Measurements from ENCODE around the gene ELK1. TPM values are rescaled to one million over a fixed set of nuclear protein-coding genes. Genes with fewer than 3 reads are reported as not detected.

The ELK1 gene
- total and polyA plus RNA-seq, 3 experiments from 2014 or later = 21.9 to 62.3 (median 60.8) TPM

GRCh38 chrX:47643926-47644325 is 6.4 kb downstream of the ELK1 start:
- ChIA-PET CTCF (no interaction called here), POLR2A (no interaction called here)
- Mint-ChIP-seq H3K4me1 (peaks cover 20 to 44% (median 23%) of the 10 kb centered on the region in 3 donors), H3K4me3 (no peak overlapping the region), H3K27me3 (peaks cover 0 to 12% of the 10 kb centered on the region in 2 donors), H3K36me3 (peaks cover 2 to 65% (median 12%) of the 10 kb centered on the region in 3 donors), H3K9me3 (no peaks in the 10 kb centered on the region), H3K27ac (no peak overlapping the region)
- Histone ChIP-seq H3K9me3 (ENCODE audit: low read length) (no peaks in the 10 kb centered on the region), H3K36me3 (ENCODE audit: insufficient read depth, low read length) (peaks cover 9% of the 10 kb centered on the region), H3K27me3 (ENCODE audit: insufficient read depth, low read length, poor library complexity, severe bottlenecking) (no peaks in the 10 kb centered on the region), H3K27ac (ENCODE audit: low read depth, low read length) (no peak overlapping the region), H3K4me1 (ENCODE audit: insufficient read depth, low read length) (peaks cover 22% of the 10 kb centered on the region), H3K4me3 (ENCODE audit: low read length) (no peak overlapping the region)
- no peak for DNase-seq

- H3K9me3 ChIP-seq (ENCODE audit: low read length) = no peaks in the 10 kb centered on the region
- peaks cover 9% of the 10 kb centered on the region for H3K36me3 ChIP-seq (ENCODE audit: insufficient read depth, low read length)
- peaks cover 2 to 62% (median 10%) of the 10 kb centered on the region in 3 donors for H3K36me3 Mint-ChIP-seq
- H3K9me3 Mint-ChIP-seq = no peaks in the 10 kb centered on the region
- ChIA-PET POLR2A (no interaction called here), CTCF (no interaction called here)
- H3K4me3 Mint-ChIP-seq = no peak overlapping the region
- H3K4me1 ChIP-seq (ENCODE audit: insufficient read depth, low read length) = peaks cover 13% of the 10 kb centered on the region
- no peak overlapping the region for H3K27ac ChIP-seq (ENCODE audit: low read depth, low read length)
- peaks cover 0 to 3% of the 10 kb centered on the region in 2 donors for H3K27me3 Mint-ChIP-seq
- peaks cover 0 to 2% (median 0%) of the 10 kb centered on the region in 3 donors for H3K4me1 Mint-ChIP-seq
- no peak overlapping the region for H3K4me3 ChIP-seq (ENCODE audit: low read length)
- no peak for DNase-seq
- no peak overlapping the region for H3K27ac Mint-ChIP-seq
- H3K27me3 ChIP-seq (ENCODE audit: insufficient read depth, low read length, poor library complexity, severe bottlenecking) = no peaks in the 10 kb centered on the region
Observed at GRCh38 chrX:47638816-47639215, 11.5 kb downstream of the ELK1 start.

GRCh38 chrX:47637546-47638195 is 12.7 kb downstream of the ELK1 start:
- ChIA-PET CTCF (no interaction called here), POLR2A (no interaction called here)
- peak overlapping the region in 1 of 8 donors; percentile 47 for H3K27ac Mint-ChIP-seq

GRCh38 chrX:47634871-47635575 is 15.3 kb downstream of the ELK1 start:
- DNase-seq = peak in 2 of 5 donors; percentile 48 to 52
- Mint-ChIP-seq H3K36me3 (peaks cover 0 to 38% (median 5%) of the 10 kb centered on the region in 3 donors), H3K27ac (no peak overlapping the region), H3K9me3 (no peaks in the 10 kb centered on the region), H3K4me3 (no peak overlapping the region), H3K4me1 (peaks cover 3 to 6% (median 3%) of the 10 kb centered on the region in 3 donors), H3K27me3 (peaks cover 0 to 3% of the 10 kb centered on the region in 2 donors)
- Histone ChIP-seq H3K36me3 (ENCODE audit: insufficient read depth, low read length) (peaks cover under 1% of the 10 kb centered on the region), H3K27me3 (ENCODE audit: insufficient read depth, low read length, poor library complexity, severe bottlenecking) (no peaks in the 10 kb centered on the region), H3K27ac (ENCODE audit: low read depth, low read length) (no peak overlapping the region), H3K4me1 (ENCODE audit: insufficient read depth, low read length) (peaks cover 13% of the 10 kb centered on the region), H3K4me3 (ENCODE audit: low read length) (no peak overlapping the region), H3K9me3 (ENCODE audit: low read length) (no peaks in the 10 kb centered on the region)
- CTCF ChIA-PET = no interaction called here
- POLR2A ChIA-PET = no interaction called here

More at GRCh38 chrX:47637546-47638195, 12.7 kb downstream of the ELK1 start:
- H3K4me3 ChIP-seq (ENCODE audit: low read length) = no peak overlapping the region
- H3K27me3 ChIP-seq (ENCODE audit: insufficient read depth, low read length, poor library complexity, severe bottlenecking) = no peaks in the 10 kb centered on the region
- Mint-ChIP-seq H3K4me1 (peaks cover 0 to 2% (median 0%) of the 10 kb centered on the region in 3 donors), H3K4me3 (no peak overlapping the region), H3K27me3 (peaks cover 0 to 3% of the 10 kb centered on the region in 2 donors), H3K36me3 (peaks cover 2 to 58% (median 10%) of the 10 kb centered on the region in 3 donors), H3K9me3 (no peaks in the 10 kb centered on the region)
- peaks cover 9% of the 10 kb centered on the region for H3K36me3 ChIP-seq (ENCODE audit: insufficient read depth, low read length)
- no peak for DNase-seq
- peaks cover 13% of the 10 kb centered on the region for H3K4me1 ChIP-seq (ENCODE audit: insufficient read depth, low read length)
- H3K9me3 ChIP-seq (ENCODE audit: low read length) = no peaks in the 10 kb centered on the region
- no peak overlapping the region for H3K27ac ChIP-seq (ENCODE audit: low read depth, low read length)

- Mint-ChIP-seq H3K27ac (no peak overlapping the region), H3K36me3 (peaks cover 0 to 27% (median 0%) of the 10 kb centered on the region in 3 donors), H3K27me3 (peaks cover 0 to 3% of the 10 kb centered on the region in 2 donors), H3K9me3 (no peaks in the 10 kb centered on the region), H3K4me1 (peaks cover 7 to 15% (median 9%) of the 10 kb centered on the region in 3 donors), H3K4me3 (no peak overlapping the region)
- DNase-seq = no peak
- Histone ChIP-seq H3K27me3 (ENCODE audit: insufficient read depth, low read length, poor library complexity, severe bottlenecking) (no peaks in the 10 kb centered on the region), H3K9me3 (ENCODE audit: low read length) (no peaks in the 10 kb centered on the region), H3K27ac (ENCODE audit: low read depth, low read length) (no peak overlapping the region), H3K4me3 (ENCODE audit: low read length) (no peak overlapping the region), H3K4me1 (ENCODE audit: insufficient read depth, low read length) (peaks cover 13% of the 10 kb centered on the region), H3K36me3 (ENCODE audit: insufficient read depth, low read length) (no peaks in the 10 kb centered on the region)
- CTCF ChIA-PET = no interaction called here
- POLR2A ChIA-PET = no interaction called here
Observed at GRCh38 chrX:47633689-47634590, 16.4 kb downstream of the ELK1 start.

- Mint-ChIP-seq H3K27me3 (peaks cover 0 to 3% of the 10 kb centered on the region in 2 donors), H3K4me1 (peaks cover 7 to 19% (median 9%) of the 10 kb centered on the region in 3 donors), H3K9me3 (no peaks in the 10 kb centered on the region), H3K4me3 (peak overlapping the region in 1 of 7 donors; percentile 12), H3K36me3 (peaks cover 0 to 17% (median 0%) of the 10 kb centered on the region in 3 donors), H3K27ac (peak overlapping the region in 1 of 8 donors; percentile 9)
- Histone ChIP-seq H3K9me3 (ENCODE audit: low read length) (no peaks in the 10 kb centered on the region), H3K36me3 (ENCODE audit: insufficient read depth, low read length) (no peaks in the 10 kb centered on the region), H3K27me3 (ENCODE audit: insufficient read depth, low read length, poor library complexity, severe bottlenecking) (no peaks in the 10 kb centered on the region), H3K4me3 (ENCODE audit: low read length) (no peak overlapping the region), H3K27ac (ENCODE audit: low read depth, low read length) (no peak overlapping the region), H3K4me1 (ENCODE audit: insufficient read depth, low read length) (peaks cover 19% of the 10 kb centered on the region)
- POLR2A ChIA-PET = no interaction called here
- CTCF ChIA-PET = no interaction called here
- DNase-seq = no peak
Observed at GRCh38 chrX:47632666-47633065, 17.7 kb downstream of the ELK1 start.

- H3K4me3 ChIP-seq (ENCODE audit: low read length) = no peak overlapping the region
- no peak for DNase-seq
- H3K4me1 ChIP-seq (ENCODE audit: insufficient read depth, low read length) = peaks cover 19% of the 10 kb centered on the region
- Mint-ChIP-seq H3K4me1 (peaks cover 7 to 19% (median 9%) of the 10 kb centered on the region in 3 donors), H3K27ac (no peak overlapping the region), H3K9me3 (no peaks in the 10 kb centered on the region), H3K4me3 (no peak overlapping the region), H3K36me3 (peaks cover 0 to 8% (median 0%) of the 10 kb centered on the region in 3 donors), H3K27me3 (peaks cover 0 to 3% of the 10 kb centered on the region in 2 donors)
- H3K27me3 ChIP-seq (ENCODE audit: insufficient read depth, low read length, poor library complexity, severe bottlenecking) = no peaks in the 10 kb centered on the region
- POLR2A ChIA-PET = no interaction called here
- CTCF ChIA-PET = no interaction called here
- H3K9me3 ChIP-seq (ENCODE audit: low read length) = no peaks in the 10 kb centered on the region
- H3K36me3 ChIP-seq (ENCODE audit: insufficient read depth, low read length) = no peaks in the 10 kb centered on the region
- H3K27ac ChIP-seq (ENCODE audit: low read depth, low read length) = no peak overlapping the region
Observed at GRCh38 chrX:47631676-47632075, 18.7 kb downstream of the ELK1 start.
